ENCODE measurements around the gene TBC1D4. TPM values are rescaled to one million over a fixed set of nuclear protein-coding genes. Genes with fewer than 3 reads are reported as not detected.
A peak's percentile ranks its signal among the peaks of the same experiment; 100 is the strongest.
"Not testable (repeated sequence)": the region's sequence is repeated elsewhere in the genome, so short reads cannot be mapped to it uniquely, and the experiment has no call there.

Gene TBC1D4
- polyA plus RNA-seq, 1 of the 3 experiments (the other 2 are of a cell fraction) = 8.8 TPM

DNA sequence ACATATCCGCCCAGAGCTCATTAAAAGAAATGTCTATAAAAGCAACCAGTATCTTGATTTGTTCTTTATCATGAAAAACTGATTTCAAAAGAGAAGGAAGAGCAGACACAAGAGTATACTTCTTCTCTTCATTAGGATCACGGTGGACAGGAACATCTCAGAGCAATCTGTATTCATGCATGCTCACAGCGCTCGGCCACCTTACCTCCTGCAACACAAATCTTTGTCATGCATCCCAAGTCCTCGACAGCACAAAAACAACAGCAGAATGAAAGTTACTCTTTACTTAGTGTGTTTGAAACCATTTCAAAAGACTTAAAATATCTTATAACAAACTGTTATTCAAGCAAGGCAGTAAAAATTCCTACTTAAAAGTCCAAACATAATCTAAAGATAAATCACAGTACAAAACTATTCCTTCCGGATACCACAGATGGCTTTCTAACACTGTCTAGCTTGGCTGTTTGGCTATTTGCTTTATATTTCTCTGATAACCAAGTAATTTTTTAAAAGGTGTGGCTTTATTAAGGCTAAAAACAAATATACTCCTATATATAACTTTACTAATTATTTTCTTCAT, 174.5 kb downstream of the TBC1D4 start (continued):
- TF ChIP-seq, protein P1, sequence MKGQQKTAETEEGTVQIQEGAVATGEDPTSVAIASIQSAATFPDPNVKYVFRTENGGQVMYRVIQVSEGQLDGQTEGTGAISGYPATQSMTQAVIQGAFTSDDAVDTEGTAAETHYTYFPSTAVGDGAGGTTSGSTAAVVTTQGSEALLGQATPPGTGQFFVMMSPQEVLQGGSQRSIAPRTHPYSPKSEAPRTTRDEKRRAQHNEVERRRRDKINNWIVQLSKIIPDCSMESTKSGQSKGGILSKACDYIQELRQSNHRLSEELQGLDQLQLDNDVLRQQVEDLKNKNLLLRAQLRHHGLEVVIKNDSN (IDR thresholded peaks at IDR 0.05; ENCODE audit: borderline replicate concordance, low read depth) = no peak
- TF ChIP-seq FOXM1 (IDR thresholded peaks at IDR 0.05; ENCODE audit: low read depth) = no peak
- no peak for TF ChIP-seq FOSL2 (IDR thresholded peaks at IDR 0.05; ENCODE audit: borderline replicate concordance, low read depth)
- TF ChIP-seq NFIC (IDR thresholded peaks at IDR 0.05; ENCODE audit: borderline replicate concordance) = no peak
- TF ChIP-seq MXI1 (IDR thresholded peaks at IDR 0.05; ENCODE audit: low read depth, low read length) = no peak
- no peak for TF ChIP-seq GATA2 (CRISPR knock-in tag; IDR thresholded peaks at IDR 0.05)

- H4K20me1 ChIP-seq (ENCODE audit: insufficient read depth); H3K9ac ChIP-seq; H3K4me3 ChIP-seq (ENCODE audit: low read depth in 2 of 2, low read length in 1 of 2); H3K4me2 ChIP-seq; POLR2A ChIA-PET; DNase-seq; H3K27me3 ChIP-seq (ENCODE audit: insufficient read depth); CTCF ChIA-PET; H2AFZ ChIP-seq (ENCODE audit: low read depth); H3K4me1 ChIP-seq (ENCODE audit: control insufficient read depth in 1 of 2, insufficient read depth in 2 of 2, low read depth in 1 of 2, low read length in 1 of 2); H3K9me3 ChIP-seq; H3K79me2 ChIP-seq (ENCODE audit: insufficient read depth); H3K9me2 ChIP-seq; H3F3A ChIP-seq (replicated peaks; ENCODE audit: insufficient read depth); H3K27ac ChIP-seq (ENCODE audit: low read depth in 2 of 2, low read length in 1 of 2): not testable (repeated sequence)
- 100% methylated on average over 1 of the region's 1 CpG for WGBS (ENCODE audit: low lambda C conversion rate)
- peaks cover 3 to 13% of the 10 kb centered on the region in 2 experiments for H3K36me3 ChIP-seq (replicated peaks in 1 of 2; ENCODE audit: control insufficient read depth in 1 of 2, insufficient read depth in 2 of 2, low read length in 1 of 2)
These were observed 175.0 kb downstream of the TBC1D4 start for GRCh38 chr13:75306967-75307366.

DNA sequence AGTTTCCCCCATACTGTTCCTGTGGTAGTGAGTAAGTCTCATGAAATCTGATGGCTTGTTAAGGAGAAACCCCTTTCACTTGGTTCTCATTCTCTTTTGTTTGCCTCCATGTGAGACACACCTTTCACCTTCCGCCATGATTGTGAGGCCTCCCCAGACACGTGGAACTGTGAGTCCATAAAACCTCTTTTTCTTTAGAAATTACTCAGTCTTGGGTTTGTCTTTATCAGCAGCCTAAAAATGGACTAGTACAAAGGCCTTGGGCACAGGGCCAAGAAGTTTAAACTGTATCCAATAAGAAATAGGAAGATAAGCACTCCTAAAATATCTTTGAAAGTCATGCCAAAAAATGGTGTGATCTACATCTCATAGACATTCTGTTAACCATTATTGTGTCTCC, 176.9 kb downstream of the TBC1D4 start:
- peaks cover 0 to 4% of the 10 kb centered on the region in 2 experiments; a peak in 2 of 4 replicates for H3K4me1 ChIP-seq (ENCODE audit: control insufficient read depth in 1 of 2, insufficient read depth in 2 of 2, low read depth in 1 of 2, low read length in 1 of 2)
- POLR2A ChIA-PET = no interaction called here
- no peaks in the 10 kb centered on the region for H4K20me1 ChIP-seq (ENCODE audit: insufficient read depth)
- CTCF ChIA-PET = no interaction called here
- DNase-seq = no peak
- peaks cover 3 to 5% of the 10 kb centered on the region in 2 experiments for H3K36me3 ChIP-seq (replicated peaks in 1 of 2; ENCODE audit: control insufficient read depth in 1 of 2, insufficient read depth in 2 of 2, low read length in 1 of 2)
- 0 out of 2 replicates have a peak, but pooled peaks have one; percentile 6 for TF ChIP-seq NFIC (IDR thresholded peaks at IDR 0.05; ENCODE audit: borderline replicate concordance)
- TF ChIP-seq, protein P2, sequence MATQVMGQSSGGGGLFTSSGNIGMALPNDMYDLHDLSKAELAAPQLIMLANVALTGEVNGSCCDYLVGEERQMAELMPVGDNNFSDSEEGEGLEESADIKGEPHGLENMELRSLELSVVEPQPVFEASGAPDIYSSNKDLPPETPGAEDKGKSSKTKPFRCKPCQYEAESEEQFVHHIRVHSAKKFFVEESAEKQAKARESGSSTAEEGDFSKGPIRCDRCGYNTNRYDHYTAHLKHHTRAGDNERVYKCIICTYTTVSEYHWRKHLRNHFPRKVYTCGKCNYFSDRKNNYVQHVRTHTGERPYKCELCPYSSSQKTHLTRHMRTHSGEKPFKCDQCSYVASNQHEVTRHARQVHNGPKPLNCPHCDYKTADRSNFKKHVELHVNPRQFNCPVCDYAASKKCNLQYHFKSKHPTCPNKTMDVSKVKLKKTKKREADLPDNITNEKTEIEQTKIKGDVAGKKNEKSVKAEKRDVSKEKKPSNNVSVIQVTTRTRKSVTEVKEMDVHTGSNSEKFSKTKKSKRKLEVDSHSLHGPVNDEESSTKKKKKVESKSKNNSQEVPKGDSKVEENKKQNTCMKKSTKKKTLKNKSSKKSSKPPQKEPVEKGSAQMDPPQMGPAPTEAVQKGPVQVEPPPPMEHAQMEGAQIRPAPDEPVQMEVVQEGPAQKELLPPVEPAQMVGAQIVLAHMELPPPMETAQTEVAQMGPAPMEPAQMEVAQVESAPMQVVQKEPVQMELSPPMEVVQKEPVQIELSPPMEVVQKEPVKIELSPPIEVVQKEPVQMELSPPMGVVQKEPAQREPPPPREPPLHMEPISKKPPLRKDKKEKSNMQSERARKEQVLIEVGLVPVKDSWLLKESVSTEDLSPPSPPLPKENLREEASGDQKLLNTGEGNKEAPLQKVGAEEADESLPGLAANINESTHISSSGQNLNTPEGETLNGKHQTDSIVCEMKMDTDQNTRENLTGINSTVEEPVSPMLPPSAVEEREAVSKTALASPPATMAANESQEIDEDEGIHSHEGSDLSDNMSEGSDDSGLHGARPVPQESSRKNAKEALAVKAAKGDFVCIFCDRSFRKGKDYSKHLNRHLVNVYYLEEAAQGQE (IDR thresholded peaks at IDR 0.05; ENCODE audit: low read depth, low read length) = no peak
- H3K27me3 ChIP-seq (ENCODE audit: insufficient read depth) = no peaks in the 10 kb centered on the region
- H2AFZ ChIP-seq (ENCODE audit: low read depth) = no peak overlapping the region
- peaks cover 11% of the 10 kb centered on the region for H3F3A ChIP-seq (replicated peaks; ENCODE audit: insufficient read depth)
- H3K9me3 ChIP-seq = no peaks in the 10 kb centered on the region
- H3K4me3 ChIP-seq (ENCODE audit: low read depth in 2 of 2, low read length in 1 of 2) = no peak overlapping the region
- no peak overlapping the region for H3K9ac ChIP-seq
- WGBS (ENCODE audit: low lambda C conversion rate) = 96% methylated on average over 2 of the region's 2 CpGs
- H3K27ac ChIP-seq (ENCODE audit: low read depth in 2 of 2, low read length in 1 of 2) = no peak overlapping the region
- no peaks in the 10 kb centered on the region for H3K79me2 ChIP-seq (ENCODE audit: insufficient read depth)
- H3K4me2 ChIP-seq = no peak overlapping the region
- no peaks in the 10 kb centered on the region for H3K9me2 ChIP-seq

All from SK-N-SH (cell line).